Heart left ventricle (tissue), 13 donors: Measurements from ENCODE around the gene STXBP5.

Experiments used
- POLR2A ChIP-seq, 2 donors: fragments of 450-650 bp; IDR thresholded peaks; one replicate each; pipeline ENCODE4 v1.6.1; 2017; ENCODE audit warnings: antibody characterized with exemption in 2 of 2, mild to moderate bottlenecking in 2 of 2, moderate library complexity in 2 of 2
- TF ChIP-seq, protein P1 (sequence below), 12 donors: fragments of 200-600 bp; sonication (generic) in 4 of 12; IDR thresholded peaks; one replicate each; pipeline versions ENCODE4 v1.5.0 to v1.8.0; 2018 to 2022; ENCODE audit warnings: antibody characterized with exemption in 12 of 12, mild to moderate bottlenecking in 5 of 12
- donor health status: ischemic (EF 13 %, LVEDD 7.1; RV severe dilation, severe dysfunction).
- donor health status: DM: no; HTN: yes; CAD: no.
- donor health status: DM: no; HTN: no; CAD: no.
- donor health status: ischemic (EF 25% LVEDD 6.9; RV normal size, moderate dysfunction).
- donor health status: ischemic (EF 25% LVEDD 5.7; RV mildly dilated, moderate dysfunction).
- donor health status: ischemic (EF 35%, LVEDD 5.7; RV mildly dilated, moderate dysfunction).
- donor health status: nonischemic (EF 11% LVEDD 7.7; RV severe dilation, severe dysfunction).
- donor health status: DM: yes; HTN: yes; CAD: no.
- donor health status: PGD.
- donor health status: ischemic (EF 29% LVEDD 5.4; RV normal size, mild dysfunction).
- donor health status: nonischemic (EF 23%, LVEDD 6.1; RV moderate dilation, normal function).

DNA sequence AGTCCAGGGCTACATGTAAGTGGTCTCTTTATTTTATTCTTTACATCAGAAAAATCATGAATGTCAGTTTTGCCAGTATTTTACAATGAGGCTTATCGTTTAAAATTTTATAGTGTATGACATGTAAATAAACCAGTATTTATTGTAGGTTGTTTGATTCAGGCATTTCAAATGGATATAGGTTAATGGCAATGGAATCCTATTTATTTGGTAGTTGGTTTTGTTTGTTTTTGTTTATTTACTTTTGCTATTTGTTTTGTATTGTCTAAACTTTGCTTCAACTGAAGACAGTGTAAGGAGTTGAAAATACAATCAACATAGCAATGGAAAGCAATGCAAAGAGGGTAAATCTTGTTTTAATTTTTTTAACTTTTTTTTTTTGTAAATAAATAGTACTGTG lies 185.2 kb downstream of the STXBP5 start:
- TF ChIP-seq, protein P1, sequence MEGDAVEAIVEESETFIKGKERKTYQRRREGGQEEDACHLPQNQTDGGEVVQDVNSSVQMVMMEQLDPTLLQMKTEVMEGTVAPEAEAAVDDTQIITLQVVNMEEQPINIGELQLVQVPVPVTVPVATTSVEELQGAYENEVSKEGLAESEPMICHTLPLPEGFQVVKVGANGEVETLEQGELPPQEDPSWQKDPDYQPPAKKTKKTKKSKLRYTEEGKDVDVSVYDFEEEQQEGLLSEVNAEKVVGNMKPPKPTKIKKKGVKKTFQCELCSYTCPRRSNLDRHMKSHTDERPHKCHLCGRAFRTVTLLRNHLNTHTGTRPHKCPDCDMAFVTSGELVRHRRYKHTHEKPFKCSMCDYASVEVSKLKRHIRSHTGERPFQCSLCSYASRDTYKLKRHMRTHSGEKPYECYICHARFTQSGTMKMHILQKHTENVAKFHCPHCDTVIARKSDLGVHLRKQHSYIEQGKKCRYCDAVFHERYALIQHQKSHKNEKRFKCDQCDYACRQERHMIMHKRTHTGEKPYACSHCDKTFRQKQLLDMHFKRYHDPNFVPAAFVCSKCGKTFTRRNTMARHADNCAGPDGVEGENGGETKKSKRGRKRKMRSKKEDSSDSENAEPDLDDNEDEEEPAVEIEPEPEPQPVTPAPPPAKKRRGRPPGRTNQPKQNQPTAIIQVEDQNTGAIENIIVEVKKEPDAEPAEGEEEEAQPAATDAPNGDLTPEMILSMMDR (IDR thresholded peaks at IDR 0.05) = no peak
- TF ChIP-seq POLR2A (IDR thresholded peaks at IDR 0.05) = no peak
